ENCODE data around the gene CBX4.

- TF ChIP-seq, protein P1, sequence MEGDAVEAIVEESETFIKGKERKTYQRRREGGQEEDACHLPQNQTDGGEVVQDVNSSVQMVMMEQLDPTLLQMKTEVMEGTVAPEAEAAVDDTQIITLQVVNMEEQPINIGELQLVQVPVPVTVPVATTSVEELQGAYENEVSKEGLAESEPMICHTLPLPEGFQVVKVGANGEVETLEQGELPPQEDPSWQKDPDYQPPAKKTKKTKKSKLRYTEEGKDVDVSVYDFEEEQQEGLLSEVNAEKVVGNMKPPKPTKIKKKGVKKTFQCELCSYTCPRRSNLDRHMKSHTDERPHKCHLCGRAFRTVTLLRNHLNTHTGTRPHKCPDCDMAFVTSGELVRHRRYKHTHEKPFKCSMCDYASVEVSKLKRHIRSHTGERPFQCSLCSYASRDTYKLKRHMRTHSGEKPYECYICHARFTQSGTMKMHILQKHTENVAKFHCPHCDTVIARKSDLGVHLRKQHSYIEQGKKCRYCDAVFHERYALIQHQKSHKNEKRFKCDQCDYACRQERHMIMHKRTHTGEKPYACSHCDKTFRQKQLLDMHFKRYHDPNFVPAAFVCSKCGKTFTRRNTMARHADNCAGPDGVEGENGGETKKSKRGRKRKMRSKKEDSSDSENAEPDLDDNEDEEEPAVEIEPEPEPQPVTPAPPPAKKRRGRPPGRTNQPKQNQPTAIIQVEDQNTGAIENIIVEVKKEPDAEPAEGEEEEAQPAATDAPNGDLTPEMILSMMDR (conservative IDR thresholded peaks at IDR 0.05; ENCODE audit: low read depth in 2 of 2), result no peak
- TF ChIP-seq POLR2AphosphoS5 (IDR thresholded peaks at IDR 0.05; ENCODE audit: low read depth), result no peak
Measured at GRCh38 chr17:79831265-79832217, 7.7 kb downstream of the CBX4 start.

Measured in GM23338 (cell line).